Motor neuron (in vitro differentiated cells): ENCODE data around the gene NTS. TPM values are rescaled to one million over a fixed set of nuclear protein-coding genes. Genes with fewer than 3 reads are reported as not detected.

ENCODE experiments used
- ATAC-seq, 8 experiments: fragments of 200-7000 bp; cut with Tn5 transposase; replicated peaks in 6 of 8; 2 replicates each; pipeline ENCODE4 v1.8.0; 2021; ENCODE audit warnings: mild to moderate bottlenecking in 8 of 8, moderate library complexity in 8 of 8
- H3K27ac ChIP-seq, 2 donors: fragments of 250-450 bp; sonication (Bioruptor Pico); 2 replicates each; pipeline ENCODE4 v1.9.0; 2021; ENCODE audit warnings: antibody characterized with exemption in 2 of 2, mild to moderate bottlenecking in 2 of 2, moderate library complexity in 1 of 2
- H3K4me1 ChIP-seq, 2 donors: fragments of 250-450 bp; sonication (Bioruptor Pico); replicated peaks in 1 of 2; 2 replicates each; pipeline ENCODE4 v1.6.1; 2021; ENCODE audit warnings: antibody characterized with exemption in 2 of 2, mild to moderate bottlenecking in 2 of 2, moderate library complexity in 1 of 2
- H3K4me3 ChIP-seq, 5 donors: fragments of 250-450 bp; sonication (Bioruptor Pico); 2 replicates each; pipeline ENCODE4 v1.9.0; 2021; ENCODE audit warnings: antibody characterized with exemption in 5 of 5, mild to moderate bottlenecking in 5 of 5, moderate library complexity in 4 of 5
- WGBS, 10 experiments: fragments of 450-650 bp; shearing (Covaris generic); methylation state at CpG; one replicate each; pipeline ENCODE4 v1.0.0; 2022; 5-methylcytosine and 5-hydroxymethylcytosine counted together
- in situ Hi-C, 9 experiments: fragments of 400-800 bp; cut with MboI; loops; one replicate each; pipeline ENCODE4 v1.15.0; 2021; ENCODE audit warnings: low sequenced_read_pairs in 9 of 9, low pct_unique_long_range_greater_than_20kb in 2 of 9; ENCODE audit not compliant: unreplicated experiment in 9 of 9
- total RNA-seq, 8 experiments: library from RNA; unstranded; fragments of 300-600 nt; gene quantifications; 2 replicates each; pipeline versions ENCODE4 v1.2.3 to v1.2.4, GENCODE V29; 2022

NTS gene
- total RNA-seq: 1 to 10 TPM in 4 of 8 experiments, under 1 TPM in 1, not detected in 3; 0.69 to 2.8 (median 1.9) TPM

- Histone ChIP-seq H3K4me1 (peaks cover 3 to 4% of the 10 kb centered on the region in 2 donors), H3K4me3 (no peak within 1 kb of the TSS), H3K27ac (no peak within 1 kb of the TSS)
- in situ Hi-C loops: loop anchor here in 7 of 9 experiments (25.0 kb wide), 2 partner anchors 287 to 387 kb away; no protein-coding TSS in a partner anchor
- ATAC-seq: peak in 5 of 8 experiments; percentile 60 to 81 (median 69)
- 0% methylated on average over 1 to 2 of the region's 3 CpGs; no CpG with 5 or more reads in 6 of the 10 experiments for whole genome bisulfite sequencing, 10 experiments
These were observed at the start of gene NTS for GRCh38 chr12:85874031-85874461. NTS (plus strand) TSS chr12:85874295; CDS start chr12:85874404, 109 bp downstream.

GRCh38 chr12:85825746-85826145, 48.3 kb upstream of the NTS start:
- no peak for ATAC-seq
- H3K4me3 ChIP-seq: no peak overlapping the region
- in situ Hi-C loops: no loop called here

GRCh38 chr12:85828576-85828975, 45.5 kb upstream of the NTS start:
- in situ Hi-C loops: no loop called here
- Histone ChIP-seq H3K4me1 (no peaks in the 10 kb centered on the region), H3K27ac (no peak overlapping the region), H3K4me3 (no peak overlapping the region)
- no peak for ATAC-seq
- WGBS, 10 experiments: 50 to 100% (median 100%) methylated on average over 1 of the region's 1 CpG; no CpG with 5 or more reads in 2 of the 10 experiments

More at GRCh38 chr12:85825746-85826145, 48.3 kb upstream of the NTS start:
- Histone ChIP-seq H3K4me1 (no peaks in the 10 kb centered on the region), H3K27ac (no peak overlapping the region)

- H3K4me1 ChIP-seq: no peaks in the 10 kb centered on the region
- in situ Hi-C loops: no loop called here
- 0 to 100% (median 90%) methylated on average over 1 to 2 of the region's 2 CpGs for WGBS, 10 experiments
- ATAC-seq: peak in 2 of 8 experiments; percentile 34 to 44
- H3K4me3 ChIP-seq: no peak overlapping the region
- H3K27ac ChIP-seq: no peak overlapping the region
These were observed 44.7 kb upstream of the NTS start for GRCh38 chr12:85829391-85829790.

GRCh38 chr12:85831327-85831990, 42.6 kb upstream of the NTS start:
- Histone ChIP-seq H3K4me3 (no peak overlapping the region), H3K27ac (no peak overlapping the region), H3K4me1 (no peaks in the 10 kb centered on the region)
- ATAC-seq: no peak
- 36 to 100% (median 89%) methylated on average over 1 to 2 of the region's 2 CpGs for WGBS, 10 experiments
- in situ Hi-C loops: no loop called here

GRCh38 chr12:85833579-85833978, 40.5 kb upstream of the NTS start:
- H3K27ac ChIP-seq: no peak overlapping the region
- in situ Hi-C loops: no loop called here
- no peak for ATAC-seq
- H3K4me3 ChIP-seq: no peak overlapping the region
- H3K4me1 ChIP-seq: no peaks in the 10 kb centered on the region

GRCh38 chr12:85834378-85834777, 39.7 kb upstream of the NTS start:
- no peak overlapping the region for H3K27ac ChIP-seq
- H3K4me1 ChIP-seq: no peaks in the 10 kb centered on the region
- WGBS, 10 experiments: 0 to 100% (median 62%) methylated on average over 1 to 2 of the region's 2 CpGs
- in situ Hi-C loops: no loop called here
- no peak overlapping the region for H3K4me3 ChIP-seq
- ATAC-seq: peak in 1 of 8 experiments; percentile 19

- Histone ChIP-seq H3K4me1 (no peaks in the 10 kb centered on the region), H3K27ac (no peak overlapping the region), H3K4me3 (no peak overlapping the region)
- in situ Hi-C loops: no loop called here
- WGBS, 10 experiments: 0 to 100% (median 45%) methylated on average over 1 to 4 of the region's 4 CpGs; no CpG with 5 or more reads in 1 of the 10 experiments
- ATAC-seq: peak in 3 of 8 experiments; percentile 20 to 56 (median 52)
These were observed 38.5 kb upstream of the NTS start for GRCh38 chr12:85835426-85836196.

- peak in 4 of 8 experiments; percentile 36 to 90 (median 70) for ATAC-seq
- in situ Hi-C loops: no loop called here
- H3K27ac ChIP-seq: no peak within 1 kb of the TSS
- no peak within 1 kb of the TSS for H3K4me3 ChIP-seq
- WGBS, 10 experiments: 17 to 80% (median 64%) methylated on average over 1 to 8 of the region's 15 CpGs
- no peaks in the 10 kb centered on the region for H3K4me1 ChIP-seq
These were observed 37.7 kb upstream of the NTS start, which contains the start of gene RASSF9 for GRCh38 chr12:85836197-85837090. RASSF9 (minus strand) TSS chr12:85836409; CDS start chr12:85836201, 208 bp downstream.

- no peak overlapping the region for H3K27ac ChIP-seq
- no peak for ATAC-seq
- in situ Hi-C loops: no loop called here
- no peak overlapping the region for H3K4me3 ChIP-seq
- WGBS, 10 experiments: 66 to 90% (median 80%) methylated on average over 1 to 12 of the region's 17 CpGs; no CpG with 5 or more reads in 4 of the 10 experiments
- H3K4me1 ChIP-seq: no peaks in the 10 kb centered on the region
These were observed 30.3 kb upstream of the NTS start for GRCh38 chr12:85843606-85844310.

GRCh38 chr12:85849344-85849743, 24.8 kb upstream of the NTS start:
- peaks cover 0 to 3% of the 10 kb centered on the region in 2 donors for H3K4me1 ChIP-seq
- WGBS, 10 experiments: 13 to 100% (median 52%) methylated on average over 1 to 3 of the region's 3 CpGs
- in situ Hi-C loops: no loop called here
- no peak overlapping the region for H3K27ac ChIP-seq
- peak in 5 of 8 experiments; percentile 60 to 72 (median 64) for ATAC-seq
- no peak overlapping the region for H3K4me3 ChIP-seq

GRCh38 chr12:85855305-85855704, 18.8 kb upstream of the NTS start:
- no peak for ATAC-seq
- WGBS, 10 experiments: 62 to 100% (median 89%) methylated on average over 1 to 4 of the region's 6 CpGs; no CpG with 5 or more reads in 4 of the 10 experiments
- H3K4me1 ChIP-seq: no peaks in the 10 kb centered on the region
- H3K27ac ChIP-seq: no peak overlapping the region
- in situ Hi-C loops: loop anchor here in 7 of 9 experiments (25.0 kb wide), 2 partner anchors 268 to 368 kb away; no protein-coding TSS in a partner anchor
- no peak overlapping the region for H3K4me3 ChIP-seq
